HepG2 (cell line): ENCODE results near the gene NHERF2. TPM values are rescaled to one million over a fixed set of nuclear protein-coding genes. Genes with fewer than 3 reads are reported as not detected.

Source experiments
- AKAP8 ChIP-seq: sonication (generic); formaldehyde crosslinking; IDR thresholded peaks from 2 replicates; pipeline ENCODE4 v1.5.1; 2020; ENCODE audit warnings: mild to moderate bottlenecking, missing genetic modification reagents
- HDAC1 ChIP-seq: sonication (generic); formaldehyde crosslinking; IDR thresholded peaks from 2 replicates; pipeline ENCODE4 v1.5.1; 2020; ENCODE audit warnings: mild to moderate bottlenecking, missing genetic modification reagents
- JARID2 ChIP-seq: sonication (generic); formaldehyde crosslinking; IDR thresholded peaks from 2 replicates; pipeline ENCODE4 v1.8.1; 2023; ENCODE audit warnings: missing genetic modification reagents, inconsistent platforms; ENCODE audit not compliant: insufficient replicate concordance
- KDM4B ChIP-seq: sonication (generic); formaldehyde crosslinking; IDR thresholded peaks from 2 replicates; pipeline ENCODE4 v1.4.0; 2020; ENCODE audit warnings: missing genetic modification reagents
- KDM6A ChIP-seq: IDR thresholded peaks from 2 replicates; pipeline ENCODE4 v1.6.1; 2016; ENCODE audit warnings: low read depth
- MED1 ChIP-seq: sonication (generic); formaldehyde crosslinking; IDR thresholded peaks from 2 replicates; pipeline ENCODE4 v1.4.0; 2020; ENCODE audit warnings: missing genetic modification reagents
- MEIS2 ChIP-seq: sonication (generic); formaldehyde crosslinking; IDR thresholded peaks from 2 replicates; pipeline ENCODE4 v1.9.0; 2021; ENCODE audit warnings: mild to moderate bottlenecking, missing genetic modification reagents
- PBX2 ChIP-seq: IDR thresholded peaks from 2 replicates; pipeline ENCODE4 v1.6.1; 2016; ENCODE audit warnings: control low read depth
- POLR2A ChIP-seq, 2 experiments: IDR thresholded peaks; 2 replicates each; pipeline ENCODE4 v1.6.1; 2011; ENCODE audit warnings: low read depth in 2 of 2, low read length in 2 of 2, mild to moderate bottlenecking in 1 of 2, moderate library complexity in 1 of 2; ENCODE audit not compliant: insufficient read depth in 1 of 2
- RBFOX2 ChIP-seq: fragments of 200-400 bp; formaldehyde crosslinking; IDR thresholded peaks from 2 replicates; pipeline ENCODE4 v1.6.1; 2017; ENCODE audit warnings: low read depth, mild to moderate bottlenecking, low read length
- SUZ12 ChIP-seq: fragments of 150-350 bp; IDR thresholded peaks from 2 replicates; pipeline ENCODE4 v1.6.1; 2014; ENCODE audit warnings: low read depth, low read length
- TARDBP ChIP-seq: sonication (generic); formaldehyde crosslinking; IDR thresholded peaks from 2 replicates; pipeline ENCODE4 v1.8.0; 2022; ENCODE audit warnings: mild to moderate bottlenecking, missing genetic modification reagents
- TFAP4 ChIP-seq: sonication (generic); IDR thresholded peaks from 2 replicates; pipeline ENCODE4 v1.6.1; 2016; ENCODE audit warnings: low read depth, borderline replicate concordance
- ZBTB2 ChIP-seq: sonication (generic); formaldehyde crosslinking; IDR thresholded peaks from 2 replicates; pipeline ENCODE4 v1.8.0; 2022; ENCODE audit warnings: low read depth, missing genetic modification reagents
- ZBTB39 ChIP-seq: sonication (generic); formaldehyde crosslinking; IDR thresholded peaks from 2 replicates; pipeline ENCODE4 v1.5.0; 2020; ENCODE audit warnings: missing genetic modification reagents
- ZFP62 ChIP-seq: sonication (generic); formaldehyde crosslinking; IDR thresholded peaks from 2 replicates; pipeline ENCODE4 v1.4.0; 2020; ENCODE audit warnings: missing genetic modification reagents
- ZNF678 ChIP-seq: sonication (generic); formaldehyde crosslinking; IDR thresholded peaks from 2 replicates; pipeline ENCODE4 v1.4.0; 2020; ENCODE audit warnings: mild to moderate bottlenecking, missing genetic modification reagents
- ZSCAN22 ChIP-seq: sonication (generic); formaldehyde crosslinking; IDR thresholded peaks from 2 replicates; pipeline ENCODE4 v1.4.0; 2020; ENCODE audit warnings: mild to moderate bottlenecking, missing genetic modification reagents
- ZSCAN25 ChIP-seq: sonication (generic); formaldehyde crosslinking; IDR thresholded peaks from 2 replicates; pipeline ENCODE4 v1.8.0; 2022; ENCODE audit warnings: mild to moderate bottlenecking, missing genetic modification reagents
- polyA plus RNA-seq, 8 experiments: library from polyadenylated mRNA; depleted of rRNA in 3 of 8; stranded (reverse) in 7 of 8; unstranded in 1 of 8; fragments of >200 nt; fragmentation: Illumina TruSeq in 4 of 8; extraction: Trizol in 4 of 8; gene quantifications; 2 replicates each; pipeline versions ENCODE4 v1.2.1 to v1.2.3, GENCODE V29; 2011 to 2016; ENCODE audit warnings: low read depth in 4 of 8, missing spikeins in 1 of 8, mixed read lengths in 1 of 8; ENCODE audit not compliant: insufficient read depth in 1 of 8
- total RNA-seq, 5 experiments: library from RNA; depleted of rRNA; stranded (reverse); fragments of >200 nt; fragmentation: Illumina TruSeq; extraction: Trizol; gene quantifications; 2 replicates each; pipeline ENCODE4 v1.2.3, GENCODE V29; 2016; ENCODE audit warnings: low read depth in 1 of 5

NHERF2 gene
- total and polyA plus RNA-seq, 2 of the 13 experiments (the other 11 are each of a cell fraction or from before 2014, with no cell fraction given), result 23.7 to 39.3 TPM

DNA sequence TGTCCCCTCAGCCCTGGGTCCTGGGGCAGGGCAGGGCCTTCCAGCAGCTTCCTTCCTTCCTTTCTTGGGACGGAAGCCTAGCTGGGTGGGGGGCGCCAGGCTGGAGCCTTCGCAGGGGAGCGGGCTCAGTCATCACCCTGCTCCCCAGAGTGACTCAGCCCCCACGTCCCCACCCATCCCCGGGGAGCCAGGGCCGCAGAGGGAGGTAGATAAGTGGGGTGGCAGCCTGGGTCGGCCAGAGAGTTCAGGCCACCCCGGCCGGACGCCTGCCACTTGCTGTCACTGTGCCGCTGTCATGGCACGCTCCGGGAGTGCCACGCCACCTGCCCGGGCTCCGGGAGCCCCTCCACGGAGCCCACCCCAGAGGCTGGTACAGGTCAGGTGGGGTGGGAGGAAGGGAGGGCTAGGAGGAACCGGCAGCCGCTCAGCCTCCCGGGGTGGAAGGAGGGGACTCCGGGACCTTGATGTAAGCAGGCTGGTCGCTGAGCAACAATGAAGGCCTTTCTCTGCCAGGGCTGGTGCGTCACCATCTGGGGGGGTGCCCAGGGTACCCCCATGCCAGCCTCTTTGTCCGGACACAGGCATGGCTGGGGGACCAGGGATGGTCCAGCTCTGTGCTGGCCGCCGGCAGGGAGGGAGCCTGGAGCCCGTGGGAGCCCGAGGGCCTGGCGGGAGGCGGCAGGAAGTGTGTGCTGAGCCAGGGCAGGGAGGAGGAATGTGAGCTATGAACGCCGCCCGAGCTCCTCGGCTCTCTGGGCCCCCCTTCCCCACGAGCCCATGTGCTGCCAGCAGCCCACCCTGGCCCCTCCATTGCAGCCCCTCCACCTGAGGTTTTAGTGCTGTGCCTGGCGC is 6.6 kb downstream of the NHERF2 start (continued):
- TF ChIP-seq ZBTB2 (CRISPR knock-in tag), result no peak
- TF ChIP-seq JARID2, result no peak
- TF ChIP-seq TFAP4, result no peak
- no peak for TF ChIP-seq POLR2A (IDR thresholded peaks at IDR 0.05; ENCODE audit: insufficient read depth in 1 of 2, low read depth in 2 of 2, low read length in 2 of 2)
- TF ChIP-seq KDM4B (CRISPR knock-in tag), result no peak
- TF ChIP-seq ZSCAN22, result no peak
- TF ChIP-seq AKAP8 (CRISPR knock-in tag), result no peak
- no peak for TF ChIP-seq HDAC1 (CRISPR knock-in tag)
- no peak for TF ChIP-seq ZFP62 (CRISPR knock-in tag)
- peak; percentile 1; the same call in 1 of the 2 replicates for TF ChIP-seq RBFOX2
- no peak for TF ChIP-seq PBX2 (CRISPR knock-in tag)
- TF ChIP-seq ZBTB39 (CRISPR knock-in tag), result 0 out of 2 replicates have a peak, but pooled peaks have one; percentile 5
- TF ChIP-seq KDM6A (CRISPR knock-in tag), result no peak
- no peak for TF ChIP-seq SUZ12
- TF ChIP-seq TARDBP (CRISPR knock-in tag), result peak; percentile 55
- 0 out of 2 replicates have a peak, but pooled peaks have one; percentile 26 for TF ChIP-seq ZSCAN25
- TF ChIP-seq ZNF678, result no peak
- TF ChIP-seq MEIS2 (CRISPR knock-in tag), result no peak
- TF ChIP-seq MED1 (CRISPR knock-in tag), result no peak
